ENCODE data around the gene SBNO2. TPM values are rescaled to one million over a fixed set of nuclear protein-coding genes. Genes with fewer than 3 reads are reported as not detected.

SBNO2 gene
- total and polyA plus RNA-seq, 9 of the 15 experiments (the other 6 are each of a cell fraction or from before 2014, with no cell fraction given): 0.01 to 46.2 (median 6.7) TPM

DNA sequence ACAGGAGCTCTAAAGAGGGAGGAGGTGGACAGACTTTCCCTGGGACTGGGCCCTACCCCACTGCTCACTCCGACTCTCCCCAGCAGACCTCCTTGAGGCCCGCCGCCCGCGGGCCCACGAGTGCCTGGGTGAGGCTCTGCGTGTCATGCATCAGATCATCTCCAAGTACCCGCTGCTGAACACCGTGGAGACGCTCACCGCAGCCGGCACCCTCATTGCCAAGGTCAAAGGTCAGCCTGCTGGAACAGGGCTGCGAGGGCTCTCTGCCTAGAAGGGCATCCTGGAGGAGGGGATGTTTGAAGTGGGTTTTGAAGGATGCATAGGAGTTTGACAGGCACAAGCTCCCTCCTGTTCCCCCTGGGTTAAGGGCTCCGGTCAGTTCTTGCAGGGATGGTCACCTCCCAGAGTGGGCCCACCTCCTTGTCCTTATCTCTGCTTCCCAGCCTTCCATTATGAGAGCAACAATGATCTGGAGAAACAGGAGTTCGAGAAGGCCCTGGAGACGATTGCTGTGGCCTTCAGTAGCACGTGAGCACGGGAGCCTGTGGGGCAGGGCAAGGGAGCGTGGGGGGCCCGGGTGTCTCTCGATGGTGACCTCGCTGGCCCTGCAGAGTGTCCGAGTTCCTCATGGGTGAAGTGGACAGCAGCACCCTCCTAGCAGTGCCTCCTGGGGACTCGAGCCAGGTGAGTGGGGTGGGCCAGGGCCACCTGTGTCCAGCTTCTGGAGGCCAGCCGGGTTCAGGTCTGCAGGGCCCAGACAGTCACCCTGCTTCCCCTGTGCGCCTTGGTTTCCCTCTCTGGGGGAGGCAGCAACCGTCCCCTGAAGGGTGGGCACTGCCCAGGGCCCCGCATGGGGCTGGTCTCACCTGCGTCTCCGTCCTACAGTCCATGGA is 100.8 kb downstream of the SBNO2 start (continued):
- TF ChIP-seq TEAD2 (tag; IDR thresholded peaks at IDR 0.05) (no peak), MAFG (tag; conservative IDR thresholded peaks at IDR 0.05) (no peak), ZNF445 (CRISPR knock-in tag; IDR thresholded peaks at IDR 0.05; ENCODE audit: low read depth) (no peak), BRD9 (IDR thresholded peaks at IDR 0.05; ENCODE audit: low read depth, partially characterized antibody) (no peak), TCF3 (CRISPR knock-in tag; IDR thresholded peaks at IDR 0.05) (peak; percentile 90), PML (IDR thresholded peaks at IDR 0.05; ENCODE audit: low read length) (no peak), MCM7 (IDR thresholded peaks at IDR 0.05) (no peak)
- TF ChIP-seq, protein P1, sequence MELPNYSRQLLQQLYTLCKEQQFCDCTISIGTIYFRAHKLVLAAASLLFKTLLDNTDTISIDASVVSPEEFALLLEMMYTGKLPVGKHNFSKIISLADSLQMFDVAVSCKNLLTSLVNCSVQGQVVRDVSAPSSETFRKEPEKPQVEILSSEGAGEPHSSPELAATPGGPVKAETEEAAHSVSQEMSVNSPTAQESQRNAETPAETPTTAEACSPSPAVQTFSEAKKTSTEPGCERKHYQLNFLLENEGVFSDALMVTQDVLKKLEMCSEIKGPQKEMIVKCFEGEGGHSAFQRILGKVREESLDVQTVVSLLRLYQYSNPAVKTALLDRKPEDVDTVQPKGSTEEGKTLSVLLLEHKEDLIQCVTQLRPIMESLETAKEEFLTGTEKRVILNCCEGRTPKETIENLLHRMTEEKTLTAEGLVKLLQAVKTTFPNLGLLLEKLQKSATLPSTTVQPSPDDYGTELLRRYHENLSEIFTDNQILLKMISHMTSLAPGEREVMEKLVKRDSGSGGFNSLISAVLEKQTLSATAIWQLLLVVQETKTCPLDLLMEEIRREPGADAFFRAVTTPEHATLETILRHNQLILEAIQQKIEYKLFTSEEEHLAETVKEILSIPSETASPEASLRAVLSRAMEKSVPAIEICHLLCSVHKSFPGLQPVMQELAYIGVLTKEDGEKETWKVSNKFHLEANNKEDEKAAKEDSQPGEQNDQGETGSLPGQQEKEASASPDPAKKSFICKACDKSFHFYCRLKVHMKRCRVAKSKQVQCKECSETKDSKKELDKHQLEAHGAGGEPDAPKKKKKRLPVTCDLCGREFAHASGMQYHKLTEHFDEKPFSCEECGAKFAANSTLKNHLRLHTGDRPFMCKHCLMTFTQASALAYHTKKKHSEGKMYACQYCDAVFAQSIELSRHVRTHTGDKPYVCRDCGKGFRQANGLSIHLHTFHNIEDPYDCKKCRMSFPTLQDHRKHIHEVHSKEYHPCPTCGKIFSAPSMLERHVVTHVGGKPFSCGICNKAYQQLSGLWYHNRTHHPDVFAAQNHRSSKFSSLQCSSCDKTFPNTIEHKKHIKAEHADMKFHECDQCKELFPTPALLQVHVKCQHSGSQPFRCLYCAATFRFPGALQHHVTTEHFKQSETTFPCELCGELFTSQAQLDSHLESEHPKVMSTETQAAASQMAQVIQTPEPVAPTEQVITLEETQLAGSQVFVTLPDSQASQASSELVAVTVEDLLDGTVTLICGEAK (IDR thresholded peaks at IDR 0.05): no peak
- TF ChIP-seq, protein P1 (CRISPR knock-in tag; IDR thresholded peaks at IDR 0.05): no peak
- TF ChIP-seq, protein P2, sequence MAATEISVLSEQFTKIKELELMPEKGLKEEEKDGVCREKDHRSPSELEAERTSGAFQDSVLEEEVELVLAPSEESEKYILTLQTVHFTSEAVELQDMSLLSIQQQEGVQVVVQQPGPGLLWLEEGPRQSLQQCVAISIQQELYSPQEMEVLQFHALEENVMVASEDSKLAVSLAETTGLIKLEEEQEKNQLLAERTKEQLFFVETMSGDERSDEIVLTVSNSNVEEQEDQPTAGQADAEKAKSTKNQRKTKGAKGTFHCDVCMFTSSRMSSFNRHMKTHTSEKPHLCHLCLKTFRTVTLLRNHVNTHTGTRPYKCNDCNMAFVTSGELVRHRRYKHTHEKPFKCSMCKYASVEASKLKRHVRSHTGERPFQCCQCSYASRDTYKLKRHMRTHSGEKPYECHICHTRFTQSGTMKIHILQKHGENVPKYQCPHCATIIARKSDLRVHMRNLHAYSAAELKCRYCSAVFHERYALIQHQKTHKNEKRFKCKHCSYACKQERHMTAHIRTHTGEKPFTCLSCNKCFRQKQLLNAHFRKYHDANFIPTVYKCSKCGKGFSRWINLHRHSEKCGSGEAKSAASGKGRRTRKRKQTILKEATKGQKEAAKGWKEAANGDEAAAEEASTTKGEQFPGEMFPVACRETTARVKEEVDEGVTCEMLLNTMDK (IDR thresholded peaks at IDR 0.05; ENCODE audit: borderline replicate concordance, insufficient read depth, low read depth, low read length, poor library complexity, severe bottlenecking): no peak
- TF ChIP-seq, protein P3, sequence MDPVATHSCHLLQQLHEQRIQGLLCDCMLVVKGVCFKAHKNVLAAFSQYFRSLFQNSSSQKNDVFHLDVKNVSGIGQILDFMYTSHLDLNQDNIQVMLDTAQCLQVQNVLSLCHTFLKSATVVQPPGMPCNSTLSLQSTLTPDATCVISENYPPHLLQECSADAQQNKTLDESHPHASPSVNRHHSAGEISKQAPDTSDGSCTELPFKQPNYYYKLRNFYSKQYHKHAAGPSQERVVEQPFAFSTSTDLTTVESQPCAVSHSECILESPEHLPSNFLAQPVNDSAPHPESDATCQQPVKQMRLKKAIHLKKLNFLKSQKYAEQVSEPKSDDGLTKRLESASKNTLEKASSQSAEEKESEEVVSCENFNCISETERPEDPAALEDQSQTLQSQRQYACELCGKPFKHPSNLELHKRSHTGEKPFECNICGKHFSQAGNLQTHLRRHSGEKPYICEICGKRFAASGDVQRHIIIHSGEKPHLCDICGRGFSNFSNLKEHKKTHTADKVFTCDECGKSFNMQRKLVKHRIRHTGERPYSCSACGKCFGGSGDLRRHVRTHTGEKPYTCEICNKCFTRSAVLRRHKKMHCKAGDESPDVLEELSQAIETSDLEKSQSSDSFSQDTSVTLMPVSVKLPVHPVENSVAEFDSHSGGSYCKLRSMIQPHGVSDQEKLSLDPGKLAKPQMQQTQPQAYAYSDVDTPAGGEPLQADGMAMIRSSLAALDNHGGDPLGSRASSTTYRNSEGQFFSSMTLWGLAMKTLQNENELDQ (CRISPR knock-in tag; IDR thresholded peaks at IDR 0.05; ENCODE audit: borderline replicate concordance): no peak
- TF ChIP-seq, protein P4, sequence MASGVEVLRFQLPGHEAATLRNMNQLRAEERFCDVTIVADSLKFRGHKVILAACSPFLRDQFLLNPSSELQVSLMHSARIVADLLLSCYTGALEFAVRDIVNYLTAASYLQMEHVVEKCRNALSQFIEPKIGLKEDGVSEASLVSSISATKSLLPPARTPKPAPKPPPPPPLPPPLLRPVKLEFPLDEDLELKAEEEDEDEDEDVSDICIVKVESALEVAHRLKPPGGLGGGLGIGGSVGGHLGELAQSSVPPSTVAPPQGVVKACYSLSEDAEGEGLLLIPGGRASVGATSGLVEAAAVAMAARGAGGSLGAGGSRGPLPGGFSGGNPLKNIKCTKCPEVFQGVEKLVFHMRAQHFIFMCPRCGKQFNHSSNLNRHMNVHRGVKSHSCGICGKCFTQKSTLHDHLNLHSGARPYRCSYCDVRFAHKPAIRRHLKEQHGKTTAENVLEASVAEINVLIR (CRISPR knock-in tag; IDR thresholded peaks at IDR 0.05): no peak
